Measurements from ENCODE around the gene KCNIP1.
A peak's percentile ranks its signal among the peaks of the same experiment; 100 is the strongest.

Gene KCNIP1

DNA sequence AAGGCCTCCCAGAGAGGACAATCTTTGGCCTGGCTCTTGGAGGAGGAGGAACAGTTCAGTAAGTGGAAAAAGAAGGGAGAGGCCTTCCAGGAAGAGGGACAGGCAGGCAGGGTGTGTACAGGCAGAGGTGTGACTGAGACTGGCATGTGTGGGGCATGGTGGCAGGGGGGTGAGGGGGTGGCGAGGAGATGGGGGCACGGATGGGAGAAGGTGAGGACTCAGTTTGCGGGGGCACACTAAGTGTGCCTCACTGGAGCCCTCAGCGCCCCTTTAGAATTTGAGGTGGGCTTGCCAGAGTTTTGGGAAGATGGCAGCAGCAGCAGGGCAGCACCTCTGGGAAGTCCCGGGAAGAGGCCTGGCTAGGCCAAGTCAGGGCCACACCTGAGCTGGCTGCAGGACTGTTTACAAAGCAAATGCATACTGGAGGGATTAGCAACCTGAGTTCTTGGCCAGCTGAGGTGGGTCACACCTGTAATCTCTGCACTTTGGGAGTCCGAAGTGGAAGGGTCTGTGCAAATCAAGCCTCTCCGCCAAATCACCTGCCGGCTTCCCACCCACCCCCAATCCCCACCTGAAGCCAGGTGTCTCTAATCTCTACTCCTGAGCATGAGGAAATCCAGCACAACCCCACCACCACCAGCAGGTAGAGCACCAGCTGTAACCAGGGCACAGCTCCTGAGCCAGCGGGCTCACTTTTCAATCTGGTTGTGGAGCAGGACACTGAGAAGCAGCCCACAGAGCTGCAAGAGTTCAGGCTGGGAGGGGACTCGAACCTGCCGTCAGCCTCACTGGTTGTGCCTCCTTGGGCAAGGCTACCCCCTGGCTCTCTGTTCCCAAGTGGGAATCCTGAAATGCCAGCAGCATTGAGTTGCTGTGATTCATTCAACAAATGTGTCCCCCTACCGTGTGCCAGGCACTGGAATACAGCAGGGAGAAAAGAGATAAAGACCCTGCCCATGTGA, 269.5 kb downstream of the KCNIP1 start:
- no peak overlapping the region for H3K9ac ChIP-seq (ENCODE audit: low read length)
- WGBS (ENCODE audit: extremely low coverage, insufficient coverage, low lambda C conversion rate): no CpG with 5 or more reads among the region's 12 CpGs

DNA sequence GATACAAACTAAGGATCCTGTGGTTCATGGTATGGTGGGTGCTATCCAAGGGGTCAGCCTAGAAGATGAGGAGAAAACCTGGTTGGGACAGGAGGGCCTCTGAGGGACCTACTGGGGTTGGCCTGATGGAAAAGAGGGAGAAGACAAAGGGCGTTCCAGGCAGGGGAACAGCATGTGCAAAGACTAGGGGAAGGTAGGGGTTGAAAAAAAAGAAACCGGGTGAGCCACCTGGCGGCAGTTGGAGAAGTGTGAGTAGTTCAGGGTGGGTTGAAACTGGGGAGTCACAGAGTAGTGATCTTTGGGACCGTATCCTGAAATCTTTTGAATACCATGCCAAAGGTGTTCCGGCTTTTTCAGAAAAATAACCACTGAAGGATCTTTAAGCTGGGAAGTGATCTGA, 271.0 kb downstream of the KCNIP1 start:
- H2BK5ac ChIP-seq (ENCODE audit: low read length): no peak overlapping the region
- H3K9ac ChIP-seq (ENCODE audit: low read length): no peak overlapping the region
- H3K79me2 ChIP-seq (ENCODE audit: control insufficient read depth, insufficient read depth, low read length): no peaks in the 10 kb centered on the region
- H3K56ac ChIP-seq (ENCODE audit: low read length): no peak overlapping the region
- H3K79me1 ChIP-seq (ENCODE audit: low read length): no peaks in the 10 kb centered on the region
- no peak overlapping the region for H3K4ac ChIP-seq (ENCODE audit: low read depth, low read length)
- H2BK120ac ChIP-seq (ENCODE audit: low read depth, low read length): no peak overlapping the region
- no peak overlapping the region for H3K18ac ChIP-seq (ENCODE audit: low read length)
- no peak overlapping the region for H3K4me2 ChIP-seq (ENCODE audit: low read length)
- DNase-seq: no peak
- H3K4me3 ChIP-seq (ENCODE audit: low read length): no peak overlapping the region
- H4K8ac ChIP-seq (ENCODE audit: low read depth, low read length): no peak overlapping the region
- H3K27ac ChIP-seq (ENCODE audit: low read depth, low read length): no peak overlapping the region
- H3K23ac ChIP-seq (ENCODE audit: low read length): no peak overlapping the region
- H2AK5ac ChIP-seq (ENCODE audit: low read length): no peak overlapping the region
- WGBS (ENCODE audit: extremely low coverage, insufficient coverage, low lambda C conversion rate): no CpG with 5 or more reads among the region's 5 CpGs
- H3K27me3 ChIP-seq (ENCODE audit: insufficient read depth, low read length, poor library complexity): no peaks in the 10 kb centered on the region
- H2BK15ac ChIP-seq (replicated peaks; ENCODE audit: low read depth): no peak overlapping the region
- no peaks in the 10 kb centered on the region for H3K36me3 ChIP-seq (ENCODE audit: control insufficient read depth, insufficient read depth, low read length)
- peaks cover 5% of the 10 kb centered on the region for H3K4me1 ChIP-seq (ENCODE audit: control insufficient read depth, low read depth, low read length)
- H4K5ac ChIP-seq (ENCODE audit: low read length): no peak overlapping the region

More for the DNA sequence above, 269.5 kb downstream of the KCNIP1 start:
- Histone ChIP-seq H3K18ac (ENCODE audit: low read length) (no peak overlapping the region), H3K56ac (ENCODE audit: low read length) (no peak overlapping the region), H3K36me3 (ENCODE audit: control insufficient read depth, insufficient read depth, low read length) (no peaks in the 10 kb centered on the region), H2BK15ac (replicated peaks; ENCODE audit: low read depth) (no peak overlapping the region), H2AK5ac (ENCODE audit: low read length) (no peak overlapping the region), H3K79me1 (ENCODE audit: low read length) (no peaks in the 10 kb centered on the region), H3K4me2 (ENCODE audit: low read length) (no peak overlapping the region), H3K4ac (ENCODE audit: low read depth, low read length) (no peak overlapping the region), H2BK120ac (ENCODE audit: low read depth, low read length) (no peak overlapping the region), H2BK5ac (ENCODE audit: low read length) (no peak overlapping the region), H3K27ac (ENCODE audit: low read depth, low read length) (no peak overlapping the region), H3K4me3 (ENCODE audit: low read length) (no peak overlapping the region), H3K27me3 (ENCODE audit: insufficient read depth, low read length, poor library complexity) (no peaks in the 10 kb centered on the region), H3K23ac (ENCODE audit: low read length) (no peak overlapping the region), H4K5ac (ENCODE audit: low read length) (no peak overlapping the region), H4K8ac (ENCODE audit: low read depth, low read length) (no peak overlapping the region), H3K4me1 (ENCODE audit: control insufficient read depth, low read depth, low read length) (peaks cover 7% of the 10 kb centered on the region), H3K79me2 (ENCODE audit: control insufficient read depth, insufficient read depth, low read length) (no peaks in the 10 kb centered on the region)
- peak; percentile 49 for DNase-seq

DNA sequence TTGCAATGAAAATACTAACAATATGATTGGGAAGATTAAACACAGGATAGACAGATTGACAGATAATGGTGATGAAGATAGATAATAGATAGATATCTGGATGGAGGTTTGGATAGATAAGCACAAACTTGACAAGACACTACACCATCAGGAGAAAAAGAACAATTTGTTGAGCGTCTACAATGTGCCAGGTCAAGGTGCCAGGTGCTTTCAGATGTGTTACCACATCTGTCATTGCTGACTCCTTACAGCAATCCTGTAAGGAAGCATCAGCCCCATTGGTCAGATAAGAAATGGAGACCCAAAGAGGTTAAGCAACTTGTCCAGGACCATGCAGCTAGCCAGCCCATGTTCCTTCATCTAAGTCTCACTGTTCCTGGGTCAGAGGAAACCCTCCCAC, 278.1 kb downstream of the KCNIP1 start:
- Histone ChIP-seq H2AK5ac (ENCODE audit: low read length) (no peak overlapping the region), H2BK15ac (replicated peaks; ENCODE audit: low read depth) (no peak overlapping the region), H3K18ac (ENCODE audit: low read length) (no peak overlapping the region), H3K23ac (ENCODE audit: low read length) (no peak overlapping the region), H3K4ac (ENCODE audit: low read depth, low read length) (no peak overlapping the region), H3K36me3 (ENCODE audit: control insufficient read depth, insufficient read depth, low read length) (no peaks in the 10 kb centered on the region), H3K79me2 (ENCODE audit: control insufficient read depth, insufficient read depth, low read length) (no peaks in the 10 kb centered on the region), H3K4me1 (ENCODE audit: control insufficient read depth, low read depth, low read length) (peaks cover 1% of the 10 kb centered on the region), H4K5ac (ENCODE audit: low read length) (no peak overlapping the region), H3K56ac (ENCODE audit: low read length) (no peak overlapping the region), H3K4me3 (ENCODE audit: low read length) (no peak overlapping the region), H3K9ac (ENCODE audit: low read length) (no peak overlapping the region), H3K27me3 (ENCODE audit: insufficient read depth, low read length, poor library complexity) (no peaks in the 10 kb centered on the region), H2BK120ac (ENCODE audit: low read depth, low read length) (no peak overlapping the region), H2BK5ac (ENCODE audit: low read length) (no peak overlapping the region), H3K27ac (ENCODE audit: low read depth, low read length) (no peak overlapping the region), H3K4me2 (ENCODE audit: low read length) (no peak overlapping the region), H4K8ac (ENCODE audit: low read depth, low read length) (no peak overlapping the region), H3K79me1 (ENCODE audit: low read length) (no peaks in the 10 kb centered on the region)
- DNase-seq: peak; percentile 35
- WGBS (ENCODE audit: extremely low coverage, insufficient coverage, low lambda C conversion rate): no CpG with 5 or more reads among the region's 1 CpG

DNA sequence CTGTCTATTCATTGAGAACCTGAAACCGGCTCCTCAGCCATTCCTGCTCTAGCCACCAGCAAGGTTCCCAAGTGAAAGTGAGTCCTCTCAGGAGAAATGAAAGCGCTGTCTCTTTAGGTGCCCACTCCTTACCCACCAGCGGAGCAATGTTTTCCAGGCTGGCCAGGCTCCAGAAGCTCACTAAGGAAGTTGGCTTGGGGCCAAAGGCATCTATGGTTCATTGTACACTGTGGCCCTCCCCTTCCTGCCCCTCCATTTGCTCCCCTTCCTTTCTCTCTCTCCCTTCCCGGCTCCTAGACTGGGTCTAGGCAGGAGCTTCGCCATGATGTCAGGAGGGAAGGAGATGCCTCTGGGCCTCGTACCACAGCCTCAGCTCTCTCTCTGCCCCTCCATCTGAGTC, 278.6 kb downstream of the KCNIP1 start:
- Histone ChIP-seq H3K27ac (ENCODE audit: low read depth, low read length) (no peak overlapping the region), H4K5ac (ENCODE audit: low read length) (no peak overlapping the region), H3K79me2 (ENCODE audit: control insufficient read depth, insufficient read depth, low read length) (no peaks in the 10 kb centered on the region), H4K8ac (ENCODE audit: low read depth, low read length) (no peak overlapping the region), H3K4me1 (ENCODE audit: control insufficient read depth, low read depth, low read length) (no peaks in the 10 kb centered on the region), H3K79me1 (ENCODE audit: low read length) (no peaks in the 10 kb centered on the region), H3K4me3 (ENCODE audit: low read length) (no peak overlapping the region), H2BK5ac (ENCODE audit: low read length) (no peak overlapping the region), H3K36me3 (ENCODE audit: control insufficient read depth, insufficient read depth, low read length) (no peaks in the 10 kb centered on the region), H3K27me3 (ENCODE audit: insufficient read depth, low read length, poor library complexity) (no peaks in the 10 kb centered on the region), H3K4ac (ENCODE audit: low read depth, low read length) (no peak overlapping the region), H3K4me2 (ENCODE audit: low read length) (no peak overlapping the region), H3K56ac (ENCODE audit: low read length) (no peak overlapping the region), H2BK15ac (replicated peaks; ENCODE audit: low read depth) (no peak overlapping the region), H2BK120ac (ENCODE audit: low read depth, low read length) (no peak overlapping the region), H2AK5ac (ENCODE audit: low read length) (no peak overlapping the region), H3K18ac (ENCODE audit: low read length) (no peak overlapping the region), H3K9ac (ENCODE audit: low read length) (no peak overlapping the region), H3K23ac (ENCODE audit: low read length) (no peak overlapping the region)
- no CpG with 5 or more reads among the region's 6 CpGs for WGBS (ENCODE audit: extremely low coverage, insufficient coverage, low lambda C conversion rate)
- DNase-seq: no peak

DNA sequence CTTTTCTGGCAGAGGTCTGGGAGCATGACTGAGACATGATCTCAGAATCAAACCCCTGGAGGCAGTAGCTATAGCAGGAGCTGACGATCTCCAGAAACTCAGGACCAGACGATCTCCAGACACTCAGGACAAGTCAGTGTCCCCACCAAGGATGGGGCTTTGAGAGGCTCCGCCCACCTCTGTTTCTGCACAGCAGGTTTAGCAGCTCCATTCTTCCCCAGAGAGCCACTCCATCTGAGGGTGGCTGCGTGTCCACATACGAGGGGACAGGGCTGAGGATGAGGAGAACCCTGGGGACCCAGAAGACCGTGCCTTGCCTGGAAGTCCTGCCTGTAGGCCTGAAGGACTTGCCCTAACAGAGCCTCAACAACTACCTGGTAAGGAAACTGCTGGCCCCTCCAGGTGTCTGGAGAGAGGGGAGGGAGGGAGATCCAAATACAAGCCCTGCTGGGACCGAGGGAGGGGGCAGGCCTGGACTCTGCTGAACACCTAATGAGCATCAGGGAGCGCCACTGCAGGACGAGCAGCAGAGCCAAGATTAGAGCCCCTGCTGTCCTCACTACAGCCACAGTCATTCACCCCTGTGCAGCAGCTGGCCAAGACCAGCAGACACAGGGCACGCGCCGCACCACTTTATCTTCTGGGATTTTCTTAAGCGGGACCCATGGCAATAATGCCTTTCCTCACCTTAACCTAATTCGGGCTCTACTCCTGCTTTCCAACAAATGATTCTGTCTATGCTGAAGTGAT, 279.9 kb downstream of the KCNIP1 start, which contains the start of gene GABRP:
TSS of gene GABRP (plus strand) at position 228 of the 750 bp plus-strand sequence. CDS start 4,891 bp downstream, outside the sequence.
- Histone ChIP-seq H3K79me2 (ENCODE audit: control insufficient read depth, insufficient read depth, low read length) (no peaks in the 10 kb centered on the region), H2BK15ac (replicated peaks; ENCODE audit: low read depth) (no peak within 1 kb of the TSS), H3K27me3 (ENCODE audit: insufficient read depth, low read length, poor library complexity) (no peaks in the 10 kb centered on the region), H2BK120ac (ENCODE audit: low read depth, low read length) (no peak within 1 kb of the TSS), H3K18ac (ENCODE audit: low read length) (no peak within 1 kb of the TSS), H3K36me3 (ENCODE audit: control insufficient read depth, insufficient read depth, low read length) (no peaks in the 10 kb centered on the region), H2AK5ac (ENCODE audit: low read length) (no peak within 1 kb of the TSS), H3K9ac (ENCODE audit: low read length) (no peak within 1 kb of the TSS), H2BK5ac (ENCODE audit: low read length) (no peak within 1 kb of the TSS), H3K4me3 (ENCODE audit: low read length) (no peak within 1 kb of the TSS), H4K8ac (ENCODE audit: low read depth, low read length) (no peak within 1 kb of the TSS), H4K5ac (ENCODE audit: low read length) (no peak within 1 kb of the TSS), H3K23ac (ENCODE audit: low read length) (no peak within 1 kb of the TSS), H3K27ac (ENCODE audit: low read depth, low read length) (no peak within 1 kb of the TSS), H3K79me1 (ENCODE audit: low read length) (no peaks in the 10 kb centered on the region), H3K56ac (ENCODE audit: low read length) (peak within 1 kb of the TSS; percentile 42), H3K4me1 (ENCODE audit: control insufficient read depth, low read depth, low read length) (no peaks in the 10 kb centered on the region), H3K4me2 (ENCODE audit: low read length) (no peak within 1 kb of the TSS), H3K4ac (ENCODE audit: low read depth, low read length) (no peak within 1 kb of the TSS)
- no peak for DNase-seq
- WGBS (ENCODE audit: extremely low coverage, insufficient coverage, low lambda C conversion rate): no CpG with 5 or more reads among the region's 14 CpGs
